B cell (primary cell): Measurements from ENCODE around the gene ZNF579. TPM values are rescaled to one million over a fixed set of nuclear protein-coding genes. Genes with fewer than 3 reads are reported as not detected.

Experiments
- ATAC-seq: fragments of 200-7000 bp; cut with Tn5 transposase; one replicate; pipeline ENCODE4 v1.10.0; 2021; ENCODE audit warnings: low read depth, mild to moderate bottlenecking, moderate number of reproducible peaks, moderate library complexity
- CTCF ChIA-PET: fragments of 350-600 bp; sonication (Branson Sonifier 250); formaldehyde crosslinking; loops from one replicate; lab custom pipeline; 2021; ENCODE audit warnings: antibody characterized with exemption, inconsistent platforms; lab: Charles Lee
- POLR2A ChIA-PET: fragments of 350-600 bp; sonication (Branson Sonifier 250); formaldehyde crosslinking; loops from one replicate; lab custom pipeline; 2021; ENCODE audit warnings: antibody characterized with exemption; lab: Charles Lee
- DNase-seq: peaks from one replicate; pipeline ENCODE4 v3.0.0; 2013
- H2AFZ ChIP-seq: 2 replicates; pipeline ENCODE4 v1.6.1; 2012; ENCODE audit warnings: mild to moderate bottlenecking, low read depth, low read length; ENCODE audit not compliant: insufficient read depth, poor library complexity, severe bottlenecking
- H3K27ac ChIP-seq, 2 donors: 1 replicate in 1 of 2; 2 replicates in 1 of 2; pipeline ENCODE4 v1.5.1; 2012 to 2013; ENCODE audit warnings: low read length in 2 of 2, mild to moderate bottlenecking in 2 of 2, moderate library complexity in 1 of 2
- H3K27me3 ChIP-seq, 4 experiments: fragments of 200-600 bp in 1 of 4; sonication (generic) in 1 of 4; replicated peaks in 1 of 4; 1 replicate in 2 of 4; 2 replicates in 2 of 4; pipeline versions ENCODE4 v1.6.1 to v1.7.0; 2013 to 2016; ENCODE audit warnings: low read length in 3 of 4, mild to moderate bottlenecking in 2 of 4, mixed read lengths in 1 of 4, moderate library complexity in 1 of 4; ENCODE audit not compliant: insufficient read depth in 4 of 4, control insufficient read depth in 3 of 4; ENCODE audit errors: control extremely low read depth in 1 of 4
- H3K36me3 ChIP-seq, 2 experiments: replicated peaks in 1 of 2; 1 replicate in 1 of 2; 2 replicates in 1 of 2; pipeline versions ENCODE4 v1.6.1 to v1.7.1; 2013; ENCODE audit warnings: low read length in 1 of 2; ENCODE audit not compliant: insufficient read depth in 2 of 2, control insufficient read depth in 1 of 2; ENCODE audit errors: control extremely low read depth in 1 of 2, extremely low read depth in 1 of 2
- H3K4me1 ChIP-seq, 2 donors: fragments of 200-600 bp in 1 of 2; sonication (generic) in 1 of 2; 1 replicate in 1 of 2; 2 replicates in 1 of 2; pipeline versions ENCODE4 v1.5.1 to v1.6.1; 2013 to 2017; ENCODE audit warnings: low read length in 2 of 2; ENCODE audit not compliant: control insufficient read depth in 2 of 2, insufficient read depth in 2 of 2
- H3K4me2 ChIP-seq: replicated peaks from 2 replicates; pipeline ENCODE3; 2012; ENCODE audit warnings: mild to moderate bottlenecking, low read depth, low read length; ENCODE audit not compliant: poor library complexity, severe bottlenecking
- H3K4me3 ChIP-seq, 5 experiments: fragments of 200-600 bp in 1 of 5; sonication (generic) in 1 of 5; 1 replicate in 3 of 5; 2 replicates in 2 of 5; pipeline versions ENCODE4 v1.5.1 to v1.7.0; 2011 to 2016; ENCODE audit warnings: low read length in 4 of 5, mild to moderate bottlenecking in 4 of 5, low read depth in 2 of 5, control low read depth in 1 of 5, moderate library complexity in 1 of 5; ENCODE audit not compliant: insufficient read depth in 1 of 5; ENCODE audit errors: control extremely low read depth in 1 of 5, extremely low read depth in 1 of 5
- H3K79me2 ChIP-seq: fragments of 200-600 bp; sonication (generic); one replicate; pipeline ENCODE4 v1.6.0; 2016; ENCODE audit warnings: low read length; ENCODE audit not compliant: control insufficient read depth, insufficient read depth
- H3K9ac ChIP-seq: fragments of 200-600 bp; sonication (generic); 2 replicates; pipeline ENCODE4 v1.6.1; 2017; ENCODE audit warnings: mild to moderate bottlenecking, low read length, moderate library complexity
- H3K9me3 ChIP-seq, 3 donors: one replicate each; pipeline versions ENCODE4 v1.6.1 to v1.7.1; 2013; ENCODE audit warnings: low read length in 2 of 3; ENCODE audit not compliant: control insufficient read depth in 2 of 3, insufficient read depth in 1 of 3; ENCODE audit errors: control extremely low read depth in 1 of 3
- H4K20me1 ChIP-seq: 2 replicates; pipeline ENCODE4 v1.6.0; 2012; ENCODE audit warnings: mild to moderate bottlenecking, low read length; ENCODE audit not compliant: insufficient read depth, control insufficient read depth, poor library complexity, severe bottlenecking
- H3K27ac Mint-ChIP-seq: one replicate; pipeline ENCODE4 v1.8.0; 2021; ENCODE audit warnings: mixed read lengths
- H3K27me3 Mint-ChIP-seq: one replicate; pipeline ENCODE4 v1.8.0; 2021; ENCODE audit warnings: mixed read lengths
- H3K4me1 Mint-ChIP-seq: one replicate; pipeline ENCODE4 v1.8.0; 2021; ENCODE audit warnings: mixed read lengths
- H3K4me3 Mint-ChIP-seq: one replicate; pipeline ENCODE4 v1.8.0; 2021; ENCODE audit warnings: mixed read lengths
- H3K9me3 Mint-ChIP-seq: one replicate; pipeline ENCODE4 v1.8.0; 2022; ENCODE audit warnings: mixed read lengths; ENCODE audit not compliant: insufficient read depth
- CTCF ChIP-seq: fragments of 200-600 bp; IDR thresholded peaks from one replicate; pipeline ENCODE4 v1.8.0; 2022; ENCODE audit warnings: antibody characterized with exemption, mild to moderate bottlenecking
- EZH2 ChIP-seq: IDR thresholded peaks from 2 replicates; pipeline ENCODE4 v1.6.1; 2012; ENCODE audit warnings: borderline replicate concordance, low read depth, mild to moderate bottlenecking, moderate library complexity, low read length; ENCODE audit not compliant: insufficient read depth, poor library complexity, severe bottlenecking
- WGBS: methylation state at CpG from one replicate; pipeline ENCODE4 v1.1.5; 2013; ENCODE audit warnings: missing lambda C conversion rate; ENCODE audit not compliant: insufficient coverage; 5-methylcytosine and 5-hydroxymethylcytosine counted together
- intact Hi-C: fragments of 100-400 bp; cut with micrococcal nuclease; formaldehyde crosslinking; loops from one replicate; pipeline ENCODE4 v1.10.0; 2022
- polyA plus RNA-seq: library from polyadenylated mRNA; depleted of rRNA; stranded (reverse); fragments of >200 nt; gene quantifications from 2 replicates; pipeline ENCODE4 v1.2.3, GENCODE V29; 2012
- total RNA-seq, 2 donors: library from RNA; stranded (reverse); fragments of 120-200 nt in 1 of 2; gene quantifications; 1 replicate in 1 of 2; 2 replicates in 1 of 2; pipeline versions ENCODE4 v1.2.3 to v1.2.4, GENCODE V29; 2013 to 2022

The ZNF579 gene
- total and polyA plus RNA-seq, 2 donors (not counting 1 experiment from before 2014, with no cell fraction given), result 3.7 to 10.3 TPM

- peak within 1 kb of the TSS; percentile 95 for H3K4me3 Mint-ChIP-seq
- ChIA-PET CTCF (interaction anchor here (0.6 to 3.8 kb wide), 15 partner anchors 9 to 483 kb away, joined by 3 to 27 read pairs (median 5); partner anchors contain the start of genes FIZ1, ZNF628 and ZNF865), POLR2A (interaction anchor here (0.5 to 2.4 kb wide), 18 partner anchors 8 to 496 kb away, joined by 3 to 58 read pairs (median 5); partner anchors contain the start of genes CCDC106, FIZ1, U2AF2 and UBE2S)
- peaks cover 10 to 14% of the 10 kb centered on the region in 2 donors for H3K4me1 ChIP-seq
- peak within 1 kb of the TSS; percentile 81 for H3K4me2 ChIP-seq
- intact Hi-C loops, result loop anchor here (1.0 to 10.0 kb wide), 9 partner anchors 8 to 520 kb away; partner anchors contain the start of genes FIZ1, ISOC2, UBE2S and ZNF444
- no peak for TF ChIP-seq CTCF
- TF ChIP-seq EZH2, result no peak
- peaks cover 18% of the 10 kb centered on the region for H3K4me1 Mint-ChIP-seq
- ATAC-seq (peak; percentile 86), DNase-seq (peak; percentile 97)
- peaks cover 7% of the 10 kb centered on the region for H4K20me1 ChIP-seq
- peak within 1 kb of the TSS; percentile 99 for H3K27ac Mint-ChIP-seq
- H3K4me3 ChIP-seq, result peak within 1 kb of the TSS in 4 of 5 experiments; percentile 47 to 84 (median 69)
- peak within 1 kb of the TSS; percentile 85 for H3K9ac ChIP-seq
- H3K27ac ChIP-seq, result peak within 1 kb of the TSS; percentile 87
- H3K27me3 ChIP-seq, result no peaks in the 10 kb centered on the region
- no peaks in the 10 kb centered on the region for H3K27me3 Mint-ChIP-seq
- peaks cover 8% of the 10 kb centered on the region for H3K79me2 ChIP-seq
- no peaks in the 10 kb centered on the region for H3K9me3 ChIP-seq
- peak within 1 kb of the TSS; percentile 82 for H2AFZ ChIP-seq
- no peaks in the 10 kb centered on the region for H3K9me3 Mint-ChIP-seq
- under 1% methylated on average over 49 of the region's 56 CpGs for WGBS
- H3K36me3 ChIP-seq, result peaks cover 0 to 6% of the 10 kb centered on the region in 2 experiments
Measured at GRCh38 chr19:55624109-55625003, 43.7 kb upstream of the ZNF579 start, which contains the start of gene ZNF784. TSS of gene ZNF784 (minus strand) at chr19:55624566. CDS start at chr19:55624561, 5 bp downstream.
